AG09319 (cell line): ENCODE data around the gene RAB40A.
A peak's percentile ranks its signal among the peaks of the same experiment; 100 is the strongest.

Source experiments
- DNase-seq: peaks from one replicate; pipeline ENCODE4 v3.0.0-alpha.2; 2010; ENCODE audit warnings: low read depth; ENCODE audit errors: extremely low read depth
- CTCF ChIP-seq: IDR thresholded peaks from 2 replicates; pipeline ENCODE4 v1.5.1; 2011; ENCODE audit warnings: low read depth, mild to moderate bottlenecking, inconsistent platforms, low read length, moderate library complexity

The RAB40A gene

DNA sequence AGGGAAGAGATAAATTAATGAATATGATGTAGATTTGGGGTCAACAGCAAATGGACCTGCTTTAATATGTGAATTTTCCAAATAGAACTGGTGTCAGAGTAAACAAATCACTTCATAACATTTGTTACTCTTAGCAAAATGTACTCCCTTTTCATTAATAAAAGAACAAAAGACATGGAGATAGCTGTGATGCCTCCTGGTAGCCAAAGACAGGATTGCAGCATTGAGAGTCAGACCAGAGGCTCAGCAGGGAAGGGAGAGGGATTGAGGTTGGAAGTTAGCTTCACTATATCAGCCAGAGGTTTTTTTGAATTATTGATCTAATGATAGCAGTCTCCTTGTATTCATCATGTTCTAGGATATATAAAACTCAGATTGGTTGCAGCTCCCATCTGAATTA lies 17.4 kb upstream of the RAB40A start:
- no peak for TF ChIP-seq CTCF
- no peak for DNase-seq

- no peak for TF ChIP-seq CTCF
- no peak for DNase-seq
Measured at GRCh38 chrX:103536071-103536470, 16.8 kb upstream of the RAB40A start.

- no peak for DNase-seq
- no peak for TF ChIP-seq CTCF
Measured at GRCh38 chrX:103535206-103535605, 15.9 kb upstream of the RAB40A start.

DNA sequence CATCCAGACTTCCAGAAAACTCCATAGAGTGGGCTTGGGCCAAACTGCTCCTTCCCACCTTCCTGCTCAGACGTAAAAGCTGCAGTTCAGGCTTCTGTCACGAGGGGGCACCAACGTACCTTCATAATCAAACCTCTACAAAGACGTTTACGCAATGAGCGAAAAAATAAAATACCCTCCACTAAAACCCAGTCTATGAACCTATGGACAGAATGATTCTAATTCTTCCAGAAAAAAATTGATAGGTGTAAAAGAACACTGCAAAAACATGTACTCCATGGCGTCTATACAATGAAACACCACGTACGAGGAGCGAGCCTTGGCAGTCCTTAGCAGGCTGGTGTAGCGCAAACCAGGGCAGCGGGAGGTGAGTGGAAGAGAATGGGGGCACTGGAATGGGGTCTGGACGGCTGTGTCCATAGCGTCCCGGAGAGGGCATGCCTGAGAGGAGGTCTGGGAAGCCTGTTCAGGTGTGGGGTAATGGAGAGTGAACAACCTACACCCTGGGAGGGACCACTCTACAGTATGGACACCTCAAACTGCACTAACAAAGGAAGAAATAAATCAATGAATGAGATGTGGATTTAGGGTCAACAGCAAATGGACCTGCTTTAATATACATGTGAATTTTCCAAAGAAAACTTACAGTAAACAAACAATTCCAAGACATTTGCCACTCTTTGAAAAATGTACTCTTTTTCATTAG lies 14.4 kb upstream of the RAB40A start:
- peak; percentile 86 for TF ChIP-seq CTCF
- DNase-seq = peak; percentile 44

DNA sequence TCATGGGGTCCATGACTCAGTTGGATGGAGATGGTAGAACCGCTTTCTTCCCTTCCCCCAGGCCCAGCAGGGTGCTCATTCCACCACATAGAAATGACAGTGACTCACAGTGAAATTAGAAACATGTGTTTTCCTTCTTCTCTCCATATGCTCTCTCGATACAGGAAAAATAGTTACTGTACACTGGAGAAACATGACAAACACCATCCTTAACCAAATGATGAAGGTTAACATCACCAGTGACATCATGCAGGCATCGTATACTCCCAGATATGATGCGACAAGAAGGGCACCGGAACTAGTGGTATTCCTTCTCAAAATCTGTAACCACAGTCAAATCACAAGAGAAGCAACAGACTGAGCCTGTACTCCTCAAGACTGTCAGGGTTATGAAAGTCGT lies 11.7 kb upstream of the RAB40A start:
- TF ChIP-seq CTCF = no peak
- DNase-seq = peak; percentile 22

GRCh38 chrX:103530545-103530944 lies 11.3 kb upstream of the RAB40A start:
- no peak for TF ChIP-seq CTCF
- no peak for DNase-seq

DNA sequence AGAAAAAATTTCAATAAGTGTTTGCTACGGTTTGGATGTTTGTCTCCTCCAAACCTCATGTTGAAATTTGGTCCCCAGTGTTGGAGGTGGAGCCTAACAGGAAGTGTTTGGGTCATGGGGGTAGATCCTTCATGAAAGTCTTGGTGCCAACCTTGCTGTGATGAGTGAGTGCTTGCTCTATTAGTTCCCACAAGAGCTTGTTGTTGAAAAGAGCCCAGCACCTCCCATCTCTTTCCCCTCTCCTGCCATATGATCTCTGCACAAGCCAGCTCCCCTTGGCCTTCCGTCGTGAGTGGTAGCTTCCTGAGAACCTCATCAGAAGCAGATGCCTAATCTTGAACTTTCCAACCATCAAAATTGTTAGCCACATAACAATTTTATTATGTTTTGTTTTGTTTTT lies 10.3 kb upstream of the RAB40A start:
- no peak for TF ChIP-seq CTCF

More for the DNA sequence above, 10.3 kb upstream of the RAB40A start:
- DNase-seq = no peak
